ENCODE measurements around the gene HOMER2.

DNA sequence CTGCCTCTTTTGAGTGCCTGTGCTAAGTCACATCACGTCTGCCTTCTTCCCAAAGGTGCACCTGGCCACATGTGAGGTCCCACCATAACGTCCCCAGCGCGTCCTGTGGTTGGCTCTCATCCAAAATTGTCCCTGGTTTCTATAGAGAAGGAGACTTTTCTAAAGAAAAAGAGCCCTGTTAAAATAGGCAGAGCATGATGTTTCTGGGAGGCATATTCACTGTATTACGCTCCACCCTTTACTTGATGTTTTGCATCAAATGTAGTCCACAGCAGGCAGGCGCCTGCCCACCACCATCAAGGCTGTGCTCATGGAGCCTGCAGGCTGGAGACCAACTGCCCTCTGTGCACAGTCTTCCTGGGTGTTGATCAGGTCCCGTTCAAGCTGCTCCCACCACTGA is 106.8 kb downstream of the HOMER2 start:
- no peak for TF ChIP-seq CTCF (IDR thresholded peaks at IDR 0.05)
- no peak for TF ChIP-seq POLR2AphosphoS5 (IDR thresholded peaks at IDR 0.05)
- TF ChIP-seq EP300 (IDR thresholded peaks at IDR 0.05), result no peak

All from stomach (tissue), 4 donors.